MV-4-11 (cell line): Measurements from ENCODE around the gene IRX6.

Experiments
- DNase-seq: peaks from one replicate; lab custom pipeline; 2025; lab: John Stamatoyannopoulos, UW

IRX6 gene

GRCh38 chr16:55324285-55325079 lies 479 bp downstream of the IRX6 start:
- no peak for DNase-seq

GRCh38 chr16:55325080-55325447 lies 1.1 kb downstream of the IRX6 start:
- DNase-seq: no peak

- no peak for DNase-seq
Measured at GRCh38 chr16:55325458-55326109, 1.6 kb downstream of the IRX6 start.

- DNase-seq: no peak
Measured at GRCh38 chr16:55326261-55327092, 2.5 kb downstream of the IRX6 start.

GRCh38 chr16:55328611-55329569 lies 4.9 kb downstream of the IRX6 start:
- no peak for DNase-seq

GRCh38 chr16:55329791-55330428 lies 5.9 kb downstream of the IRX6 start:
- DNase-seq: no peak

GRCh38 chr16:55330781-55331647 lies 7.0 kb downstream of the IRX6 start:
- no peak for DNase-seq

- no peak for DNase-seq
Measured at GRCh38 chr16:55331648-55332185, 7.7 kb downstream of the IRX6 start.

- peak; percentile 90 for DNase-seq
Measured at GRCh38 chr16:55333684-55334083, 9.7 kb downstream of the IRX6 start.

GRCh38 chr16:55338646-55339045 lies 14.6 kb downstream of the IRX6 start:
- peak; percentile 30 for DNase-seq

GRCh38 chr16:55340445-55340844 lies 16.4 kb downstream of the IRX6 start:
- DNase-seq: no peak

GRCh38 chr16:55341681-55342080 lies 17.7 kb downstream of the IRX6 start:
- no peak for DNase-seq

- no peak for DNase-seq
Measured at GRCh38 chr16:55346475-55346874, 22.5 kb downstream of the IRX6 start.

- no peak for DNase-seq
Measured at GRCh38 chr16:55349867-55350266, 25.9 kb downstream of the IRX6 start.

- no peak for DNase-seq
Measured at GRCh38 chr16:55350984-55351383, 27.0 kb downstream of the IRX6 start.

- no peak for DNase-seq
Measured at GRCh38 chr16:55351936-55352335, 27.9 kb downstream of the IRX6 start.

- DNase-seq: peak; percentile 71
Measured at GRCh38 chr16:55357241-55357640, 33.2 kb downstream of the IRX6 start.

- no peak for DNase-seq
Measured at GRCh38 chr16:55359946-55360345, 35.9 kb downstream of the IRX6 start.

GRCh38 chr16:55364811-55365210 lies 40.8 kb downstream of the IRX6 start:
- DNase-seq: no peak

- no peak for DNase-seq
Measured at GRCh38 chr16:55367301-55367811, 43.4 kb downstream of the IRX6 start.
